ENCODE data around the gene PTPRM. TPM values are rescaled to one million over a fixed set of nuclear protein-coding genes. Genes with fewer than 3 reads are reported as not detected.

Gene PTPRM
- total and polyA plus RNA-seq, 2 of the 8 experiments (the other 6 are each of a cell fraction or from before 2014, with no cell fraction given): 4.1 to 7.0 TPM

DNA sequence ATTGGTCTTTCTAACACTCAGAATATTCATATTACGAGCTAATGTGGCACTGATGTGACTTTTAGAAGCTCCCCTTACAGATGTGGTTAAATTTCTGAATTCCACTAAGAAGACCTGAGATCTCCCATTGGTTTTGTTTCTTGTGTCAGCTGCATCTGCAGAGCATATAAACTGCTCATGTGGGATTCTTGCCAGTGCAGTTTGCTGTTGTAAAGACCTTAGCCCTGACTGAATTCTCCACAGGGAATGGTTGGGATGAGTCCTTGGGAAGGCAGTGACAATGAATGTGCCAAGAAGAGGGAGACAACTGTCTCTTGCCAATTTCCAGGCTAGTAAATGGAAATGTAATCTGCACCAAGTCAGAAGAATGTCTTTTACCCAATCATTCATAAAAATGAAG, 94.1 kb downstream of the PTPRM start:
- no peak overlapping the region for H3K4ac ChIP-seq (replicated peaks; ENCODE audit: insufficient read length, low read depth, low read length)
- CTCF ChIA-PET (ENCODE audit: partially characterized antibody): no interaction called here
- no peak overlapping the region for H4K5ac ChIP-seq (ENCODE audit: insufficient read length, low read depth, low read length)
- POLR2A ChIA-PET (ENCODE audit: partially characterized antibody): no interaction called here
- no peak overlapping the region for H2BK15ac ChIP-seq (ENCODE audit: low read length)
- FAIRE-seq (no peak), DNase-seq (ENCODE audit: low read depth in 1 of 2, low spot score in 2 of 2) (no peak)
- H3K9ac ChIP-seq (replicated peaks in 1 of 4; ENCODE audit: extremely low read depth in 1 of 4, low read depth in 3 of 4, low read length in 3 of 4): no peak overlapping the region
- H3K27ac ChIP-seq (ENCODE audit: low read depth, low read length): no peak overlapping the region
- H3K9me3 ChIP-seq (ENCODE audit: insufficient read depth in 2 of 2, low read depth in 1 of 2, low read length in 1 of 2): no peaks in the 10 kb centered on the region
- H3K4me3 ChIP-seq (ENCODE audit: extremely low read depth in 1 of 4, insufficient read depth in 2 of 4, low read depth in 3 of 4, low read length in 4 of 4): no peak overlapping the region
- H3K79me1 ChIP-seq (ENCODE audit: low read depth, low read length): no peaks in the 10 kb centered on the region
- H3K23me2 ChIP-seq (ENCODE audit: low read depth, low read length): no peaks in the 10 kb centered on the region
- no peak overlapping the region for H3K56ac ChIP-seq (replicated peaks; ENCODE audit: insufficient read length, low read depth, low read length)
- H2BK5ac ChIP-seq (ENCODE audit: low read depth, low read length): no peak overlapping the region
- H4K20me1 ChIP-seq (replicated peaks in 1 of 2; ENCODE audit: control insufficient read depth in 1 of 2, insufficient read depth in 2 of 2, low read length in 2 of 2): no peaks in the 10 kb centered on the region
- no peak overlapping the region for H2BK20ac ChIP-seq (ENCODE audit: low read length)
- no peak overlapping the region for H3K14ac ChIP-seq (ENCODE audit: insufficient read length)
- 79% methylated on average over 1 of the region's 1 CpG; no CpG with 5 or more reads in 1 of the 2 experiments for WGBS, 2 experiments (ENCODE audit: extremely low coverage in 1 of 2, insufficient coverage in 1 of 2, insufficient read length in 1 of 2, insufficient replicate concordance in 2 of 2, low coverage in 1 of 2, low lambda C conversion rate in 2 of 2, missing lambda C conversion rate in 1 of 2)
- H3K23ac ChIP-seq (ENCODE audit: insufficient read length): no peak overlapping the region
- H3K18ac ChIP-seq (ENCODE audit: extremely low read depth, low read length): no peak overlapping the region
- H4K8ac ChIP-seq (ENCODE audit: extremely low read depth, insufficient read depth, low read length): no peak overlapping the region
- H3K79me2 ChIP-seq (ENCODE audit: control insufficient read depth in 1 of 2, insufficient read depth in 2 of 2, low read length in 2 of 2): no peaks in the 10 kb centered on the region
- no peaks in the 10 kb centered on the region for H3K27me3 ChIP-seq (replicated peaks in 1 of 4; ENCODE audit: control insufficient read depth in 3 of 4, extremely low read depth in 1 of 4, insufficient read depth in 3 of 4, low read length in 3 of 4)
- H3K36me3 ChIP-seq (ENCODE audit: control insufficient read depth in 2 of 4, insufficient read depth in 4 of 4, low read length in 3 of 4): no peaks in the 10 kb centered on the region
- H2BK12ac ChIP-seq (ENCODE audit: low read depth, low read length): no peak overlapping the region
- no peak overlapping the region for H2BK120ac ChIP-seq (replicated peaks; ENCODE audit: low read depth, low read length)
- TF ChIP-seq SIRT6 (IDR thresholded peaks at IDR 0.05; ENCODE audit: low read length) (no peak), EZH2 (IDR thresholded peaks at IDR 0.05; ENCODE audit: low read depth, low read length, severe bottlenecking) (no peak), EP300 (IDR thresholded peaks at IDR 0.05; ENCODE audit: borderline replicate concordance in 1 of 2, low read depth in 2 of 2, low read length in 2 of 2) (no peak), CBX8 (IDR thresholded peaks at IDR 0.05; ENCODE audit: borderline replicate concordance, low read depth, low read length) (no peak), SIN3A (conservative IDR thresholded peaks at IDR 0.05 in 1 of 2, IDR thresholded peaks at IDR 0.05 in 1 of 2; ENCODE audit: low read depth in 1 of 2, low read length in 2 of 2) (no peak), HDAC2 (IDR thresholded peaks at IDR 0.05; ENCODE audit: borderline replicate concordance in 1 of 2, low read depth in 2 of 2, low read length in 2 of 2) (no peak), RFX5 (IDR thresholded peaks at IDR 0.05; ENCODE audit: borderline replicate concordance, low read depth, low read length) (no peak), SRF (IDR thresholded peaks at IDR 0.05; ENCODE audit: low read depth, low read length) (no peak)
- TF ChIP-seq, protein P1, sequence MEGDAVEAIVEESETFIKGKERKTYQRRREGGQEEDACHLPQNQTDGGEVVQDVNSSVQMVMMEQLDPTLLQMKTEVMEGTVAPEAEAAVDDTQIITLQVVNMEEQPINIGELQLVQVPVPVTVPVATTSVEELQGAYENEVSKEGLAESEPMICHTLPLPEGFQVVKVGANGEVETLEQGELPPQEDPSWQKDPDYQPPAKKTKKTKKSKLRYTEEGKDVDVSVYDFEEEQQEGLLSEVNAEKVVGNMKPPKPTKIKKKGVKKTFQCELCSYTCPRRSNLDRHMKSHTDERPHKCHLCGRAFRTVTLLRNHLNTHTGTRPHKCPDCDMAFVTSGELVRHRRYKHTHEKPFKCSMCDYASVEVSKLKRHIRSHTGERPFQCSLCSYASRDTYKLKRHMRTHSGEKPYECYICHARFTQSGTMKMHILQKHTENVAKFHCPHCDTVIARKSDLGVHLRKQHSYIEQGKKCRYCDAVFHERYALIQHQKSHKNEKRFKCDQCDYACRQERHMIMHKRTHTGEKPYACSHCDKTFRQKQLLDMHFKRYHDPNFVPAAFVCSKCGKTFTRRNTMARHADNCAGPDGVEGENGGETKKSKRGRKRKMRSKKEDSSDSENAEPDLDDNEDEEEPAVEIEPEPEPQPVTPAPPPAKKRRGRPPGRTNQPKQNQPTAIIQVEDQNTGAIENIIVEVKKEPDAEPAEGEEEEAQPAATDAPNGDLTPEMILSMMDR (IDR thresholded peaks at IDR 0.05; ENCODE audit: control extremely low read depth in 1 of 3, insufficient read depth in 1 of 3, low read depth in 1 of 3, low read length in 3 of 3): no peak
- H3K4me1 ChIP-seq (replicated peaks in 1 of 4; ENCODE audit: control insufficient read depth in 3 of 4, insufficient read depth in 4 of 4, low read length in 3 of 4): peaks cover 0 to 4% (median 2%) of the 10 kb centered on the region in 4 experiments; a peak in 3 of 7 replicates
- no peak overlapping the region for H2AK5ac ChIP-seq (ENCODE audit: low read depth, low read length)
- H3K4me2 ChIP-seq (ENCODE audit: insufficient read depth in 1 of 2, low read depth in 2 of 2, low read length in 2 of 2): no peak overlapping the region
- H4K91ac ChIP-seq (replicated peaks; ENCODE audit: insufficient read length, low read length): no peak overlapping the region
- no peak overlapping the region for H2AFZ ChIP-seq (ENCODE audit: low read length)
